Kidney capillary endothelial cell (primary cell): Measurements from ENCODE around the gene ATP2A1.
"Not testable (repeated sequence)": the region's sequence is repeated elsewhere in the genome, so short reads cannot be mapped to it uniquely, and the experiment has no call there.

Source experiments
- DNase-seq: peaks from one replicate; pipeline ENCODE4 v3.0.0-alpha.2; 2018; ENCODE audit warnings: low spot score

The ATP2A1 gene

DNA sequence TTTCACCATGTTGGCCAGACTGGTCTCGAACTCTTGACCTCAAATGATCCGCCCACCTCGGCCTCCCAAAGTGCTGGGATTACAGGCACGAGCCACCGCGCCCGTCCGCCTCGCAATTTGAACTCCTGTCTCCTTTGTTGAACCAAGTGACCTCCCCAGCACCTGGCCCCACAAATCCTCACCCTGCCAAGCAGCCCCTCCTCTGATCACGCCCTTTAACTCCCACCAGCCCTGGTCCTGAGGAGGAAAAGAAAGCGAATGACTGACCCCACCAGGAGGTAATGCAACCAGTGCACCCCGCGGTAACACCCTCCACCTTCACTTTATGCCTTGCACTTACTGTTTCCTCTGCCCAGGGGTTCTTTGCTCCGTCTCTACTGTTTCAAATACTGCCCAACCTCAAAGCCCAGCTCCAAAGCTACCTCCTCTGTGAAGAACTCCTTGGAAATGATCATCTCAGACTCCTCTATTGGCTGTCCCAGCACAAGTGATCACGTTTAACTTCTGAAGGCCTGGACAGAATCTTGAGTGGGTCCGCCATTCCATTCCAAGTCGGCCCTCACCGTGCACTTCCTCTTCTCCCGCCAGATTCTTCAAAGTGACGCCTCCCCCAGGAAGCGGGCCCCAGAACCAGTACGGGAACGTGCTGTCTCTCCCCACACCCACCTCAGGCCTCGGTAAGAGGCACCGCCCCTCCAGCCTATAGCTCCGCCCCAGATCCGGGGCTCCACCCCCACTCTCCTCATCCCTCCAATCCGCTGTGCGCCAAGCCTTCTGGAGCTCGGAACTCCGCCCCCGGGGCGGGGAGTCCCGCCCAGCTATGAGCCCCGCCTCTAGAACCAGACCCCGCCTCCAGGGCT is 57.9 kb downstream of the ATP2A1 start:
- DNase-seq = peak; percentile 78

DNA sequence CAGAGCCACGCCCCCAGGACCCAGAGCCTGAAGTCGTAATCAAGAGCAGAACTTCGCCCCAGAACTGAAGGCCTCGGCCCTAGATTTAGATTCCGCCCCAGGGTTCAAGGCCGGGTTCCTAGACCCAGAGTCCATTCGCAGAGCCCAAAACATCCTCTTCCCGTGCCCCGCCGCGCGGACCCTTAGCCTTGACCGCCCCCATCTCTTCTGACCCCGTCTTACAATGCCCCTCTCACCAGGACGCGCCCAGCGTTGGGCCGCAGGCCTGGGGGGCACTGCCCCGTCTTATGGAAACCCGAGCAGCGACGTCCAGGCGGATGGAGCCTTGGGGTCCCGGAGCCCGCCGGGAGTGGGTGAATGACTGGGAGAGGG is 58.5 kb downstream of the ATP2A1 start:
- DNase-seq = no peak

DNA sequence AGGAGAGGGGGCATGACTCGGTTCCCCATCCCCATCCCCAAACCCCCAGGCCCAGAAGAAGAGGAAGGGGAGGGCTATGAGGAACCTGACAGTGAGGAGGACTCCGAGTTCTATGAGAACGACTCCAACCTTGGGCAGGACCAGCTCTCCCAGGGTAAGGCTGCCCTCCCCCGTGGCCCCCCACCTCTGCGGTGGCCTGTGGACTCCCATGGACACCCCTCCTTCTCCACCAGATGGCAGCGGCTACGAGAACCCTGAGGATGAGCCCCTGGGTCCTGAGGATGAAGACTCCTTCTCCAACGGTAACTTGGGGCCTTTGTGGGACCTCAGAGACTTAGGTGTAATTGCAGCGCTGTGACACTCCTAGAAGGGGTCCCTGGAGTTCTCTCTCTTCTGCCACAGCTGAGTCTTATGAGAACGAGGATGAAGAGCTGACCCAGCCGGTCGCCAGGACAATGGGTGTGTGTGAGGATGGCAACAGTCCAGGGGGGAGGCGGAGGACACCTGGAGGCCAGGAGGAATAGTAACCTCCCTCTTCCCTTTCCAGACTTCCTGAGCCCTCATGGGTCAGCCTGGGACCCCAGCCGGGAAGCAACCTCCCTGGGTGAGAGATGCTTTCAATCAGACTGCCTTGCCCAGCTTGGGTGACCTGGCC is 59.1 kb downstream of the ATP2A1 start:
- DNase-seq = no peak

DNA sequence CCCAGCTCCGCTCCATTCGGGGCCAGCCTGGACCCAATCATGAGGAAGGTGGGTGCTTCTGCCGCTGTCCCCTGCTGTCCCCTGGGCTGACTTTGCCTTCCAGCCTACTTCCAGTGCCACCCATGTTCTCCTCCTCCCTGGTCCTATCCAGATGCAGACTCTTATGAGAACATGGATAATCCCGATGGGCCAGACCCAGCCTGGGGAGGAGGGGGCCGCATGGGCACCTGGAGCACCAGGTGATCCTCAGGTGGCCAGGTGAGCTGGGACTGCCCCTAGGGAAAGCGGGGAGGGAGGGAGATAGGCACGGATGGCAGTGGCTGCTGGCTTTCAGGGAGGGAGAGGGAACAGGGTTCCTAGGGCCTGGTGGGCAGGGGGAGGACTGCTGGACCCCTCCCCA is 60.4 kb downstream of the ATP2A1 start:
- DNase-seq = no peak

DNA sequence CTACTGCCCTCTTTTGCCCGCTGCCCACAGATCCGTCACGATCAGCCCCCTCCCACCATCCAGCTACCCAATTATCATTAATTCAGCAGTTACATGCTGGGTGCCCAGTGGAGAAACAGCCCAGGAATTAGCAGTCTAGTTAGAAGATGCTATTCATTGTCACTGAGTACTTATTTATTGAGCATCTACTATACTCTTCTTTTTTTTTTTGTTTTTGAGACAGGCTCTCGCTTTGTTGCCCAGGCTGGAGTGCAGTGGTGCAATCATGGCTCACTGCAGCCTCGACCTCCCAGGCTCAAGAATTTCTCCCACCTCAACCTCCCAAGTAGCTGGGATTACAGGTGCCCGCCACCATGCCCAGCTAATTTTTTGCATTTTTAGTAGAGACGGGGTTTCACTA is 61.5 kb downstream of the ATP2A1 start:
- not testable (repeated sequence) for DNase-seq

DNA sequence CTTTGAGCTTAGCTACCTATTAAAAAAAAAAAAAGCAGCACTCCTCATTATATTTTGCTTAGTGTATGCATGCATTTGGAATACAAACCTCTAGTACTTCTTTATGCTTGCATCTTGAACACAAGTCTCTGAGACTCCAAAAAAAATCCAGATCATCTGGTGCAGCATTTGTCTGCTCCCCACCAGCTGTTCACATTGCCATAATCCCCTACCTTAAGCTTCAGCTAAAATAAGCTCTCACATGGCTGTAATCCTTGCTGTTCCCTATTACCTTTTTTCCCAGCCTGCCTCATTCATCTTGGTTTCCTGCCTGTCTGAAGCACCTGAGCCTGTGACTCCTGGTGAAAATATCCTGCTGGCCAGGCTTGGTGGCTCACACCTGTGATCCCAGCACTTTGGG is 65.0 kb downstream of the ATP2A1 start:
- no peak for DNase-seq

DNA sequence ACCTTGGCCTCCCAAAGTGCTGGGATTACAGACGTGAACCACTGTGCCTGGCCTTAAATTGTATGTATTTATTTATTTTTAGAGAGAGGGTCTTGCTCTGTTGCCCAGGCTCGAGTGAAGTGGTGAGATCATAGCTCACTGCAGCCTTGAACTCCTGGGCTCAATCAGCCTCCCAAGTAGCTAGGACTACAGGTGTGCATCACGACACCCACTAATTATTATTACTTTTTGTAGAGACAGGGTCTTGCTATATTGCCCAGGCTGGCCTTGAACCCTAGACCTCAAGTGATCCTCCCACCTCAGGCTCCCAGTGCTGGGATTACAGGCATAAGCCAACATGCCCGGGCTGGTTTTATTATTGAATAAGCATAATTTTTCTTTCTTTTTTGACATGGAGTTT is 68.4 kb downstream of the ATP2A1 start:
- no peak for DNase-seq

DNA sequence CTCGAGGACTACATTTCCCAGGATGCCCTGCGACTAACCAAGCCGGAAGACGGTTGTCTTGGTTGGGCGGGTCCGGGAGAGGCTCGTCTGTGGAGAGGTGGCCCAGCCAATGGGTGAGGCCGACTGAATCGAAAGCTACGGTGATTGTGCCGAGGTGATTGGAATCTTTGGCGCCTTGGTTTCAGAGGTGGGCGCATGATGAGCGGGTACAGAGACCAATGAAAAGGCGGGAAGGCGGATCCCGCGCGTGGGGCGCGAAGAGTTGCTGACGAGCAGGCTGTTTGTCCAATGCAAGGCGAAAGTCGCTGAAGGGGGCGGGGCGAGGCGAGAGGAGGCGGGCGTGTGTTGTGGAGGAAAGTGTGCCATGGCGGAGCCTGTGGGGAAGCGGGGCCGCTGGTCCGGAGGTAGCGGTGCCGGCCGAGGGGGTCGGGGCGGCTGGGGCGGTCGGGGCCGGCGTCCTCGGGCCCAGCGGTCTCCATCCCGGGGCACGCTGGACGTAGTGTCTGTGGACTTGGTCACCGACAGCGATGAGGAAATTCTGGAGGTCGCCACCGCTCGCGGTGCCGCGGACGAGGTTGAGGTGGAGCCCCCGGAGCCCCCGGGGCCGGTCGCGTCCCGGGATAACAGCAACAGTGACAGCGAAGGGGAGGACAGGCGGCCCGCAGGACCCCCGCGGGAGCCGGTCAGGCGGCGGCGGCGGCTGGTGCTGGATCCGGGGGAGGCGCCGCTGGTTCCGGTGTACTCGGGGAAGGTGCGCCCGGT is 72.5 kb downstream of the ATP2A1 start, which contains the start of gene NFATC2IP:
NFATC2IP (plus strand) TSS at position 290 of the 762 bp plus-strand sequence; CDS start at position 365, 75 bp downstream.
- peak; percentile 99 for DNase-seq

DNA sequence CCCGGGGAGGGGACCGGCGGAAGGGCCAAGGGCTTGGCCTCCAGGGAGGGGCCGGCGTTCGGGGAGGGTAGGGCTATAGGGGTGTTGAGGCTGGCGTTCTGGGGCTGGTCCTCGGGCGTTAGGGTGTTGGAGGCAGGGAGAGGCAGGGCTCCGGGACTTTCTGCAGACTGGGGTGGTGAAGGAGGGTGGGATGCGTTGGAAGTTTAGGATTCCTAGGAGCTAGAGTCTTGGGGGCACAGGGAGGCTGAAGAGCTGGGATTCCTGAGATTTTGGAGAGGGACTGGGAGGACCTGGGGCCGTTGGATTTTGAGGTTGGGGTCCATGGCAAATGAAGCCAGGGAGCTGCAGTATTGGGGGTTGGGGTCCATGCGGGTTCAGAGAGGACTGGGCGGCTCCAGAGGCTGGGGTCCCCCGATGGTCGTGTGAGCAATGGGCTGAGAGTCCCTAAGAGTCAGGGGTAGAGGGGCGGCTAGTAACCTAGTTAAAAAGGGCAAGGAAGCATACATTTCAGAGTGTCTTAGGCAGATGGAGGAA is 73.2 kb downstream of the ATP2A1 start:
- no peak for DNase-seq
